Measurements from ENCODE around the gene PPT2. TPM values are rescaled to one million over a fixed set of nuclear protein-coding genes. Genes with fewer than 3 reads are reported as not detected.
A peak's percentile ranks its signal among the peaks of the same experiment; 100 is the strongest.

Gene PPT2
- total RNA-seq, 1 donor from 2014 or later, result 40.8 TPM

DNA sequence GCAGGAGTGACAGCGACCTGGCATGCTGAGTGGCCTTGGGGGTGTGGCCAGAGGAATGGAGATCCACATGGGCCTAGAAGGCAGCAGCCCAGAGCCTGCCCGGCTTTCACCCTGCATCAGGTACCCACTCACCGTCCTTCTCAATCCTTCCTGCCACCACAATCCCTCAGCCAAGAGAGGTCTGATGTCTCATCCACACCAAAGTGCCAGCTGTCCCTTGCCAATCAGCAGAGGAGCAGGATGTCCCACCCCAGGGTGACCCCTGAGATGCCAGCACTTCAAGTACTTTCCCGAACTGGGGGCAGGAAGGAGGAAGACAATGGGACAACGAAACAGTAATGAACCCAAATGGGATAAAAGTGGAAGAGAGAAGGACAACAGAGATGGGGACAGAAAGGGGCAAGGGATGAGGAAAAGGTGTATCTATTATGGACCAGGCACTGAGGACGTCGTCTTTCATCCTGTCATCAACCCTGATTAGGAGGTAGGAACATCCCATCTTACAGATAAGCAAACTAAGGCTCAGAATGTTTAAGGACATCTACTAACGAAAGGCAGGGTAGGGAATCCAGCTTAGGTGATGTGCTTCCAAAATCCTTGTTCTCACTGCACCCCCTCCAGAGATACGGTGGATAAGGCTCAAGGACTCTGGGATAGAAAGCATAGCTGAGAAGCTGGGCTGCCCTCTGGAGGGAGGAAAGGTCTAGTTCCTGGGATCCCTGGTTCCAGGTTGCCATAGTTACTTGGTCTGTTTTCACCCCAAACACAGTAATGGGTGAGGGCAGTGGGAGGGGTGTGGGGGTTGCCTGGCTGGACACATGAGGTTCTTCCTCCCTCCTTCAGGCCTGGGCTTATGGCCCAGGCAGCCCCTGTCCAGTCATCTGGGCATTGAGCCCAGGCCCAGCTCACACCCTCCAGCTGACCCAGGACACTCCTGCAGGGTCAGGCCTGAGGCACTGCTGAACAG lies 40.3 kb upstream of the PPT2 start:
- H3K9me3 Mint-ChIP-seq (ENCODE audit: unreplicated experiment), result no peaks in the 10 kb centered on the region
- DNase-seq (ENCODE audit: extremely low spot score, unreplicated experiment), result peak; percentile 92

DNA sequence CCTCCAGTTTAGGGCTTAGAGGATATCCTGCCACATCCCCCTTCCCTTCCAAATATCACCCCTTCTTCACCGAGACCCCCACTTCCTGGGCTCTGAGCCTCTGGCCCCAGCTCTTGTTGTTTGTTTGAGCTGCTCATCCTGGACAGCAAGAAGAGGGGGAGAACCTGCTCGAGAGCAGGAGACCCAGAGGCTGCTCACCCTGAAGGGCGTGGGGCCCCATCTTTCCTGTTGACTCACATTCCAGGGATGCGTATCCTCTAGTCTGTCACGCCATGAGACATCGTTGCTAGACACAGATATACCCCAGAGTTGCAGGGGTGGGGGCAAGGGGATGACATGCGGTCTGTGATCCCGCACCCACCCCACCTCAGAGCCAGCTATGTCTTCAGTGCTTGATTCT lies 39.1 kb upstream of the PPT2 start:
- H3K27ac Mint-ChIP-seq (ENCODE audit: unreplicated experiment), result peak overlapping the region; percentile 98
- peaks cover 58% of the 10 kb centered on the region for H3K4me1 Mint-ChIP-seq (ENCODE audit: unreplicated experiment)
- no peak for DNase-seq (ENCODE audit: extremely low spot score, unreplicated experiment)

More for the DNA sequence above, 40.3 kb upstream of the PPT2 start:
- no peaks in the 10 kb centered on the region for H3K27me3 Mint-ChIP-seq (ENCODE audit: unreplicated experiment)
- peak overlapping the region; percentile 98 for H3K27ac Mint-ChIP-seq (ENCODE audit: unreplicated experiment)
- peaks cover 55% of the 10 kb centered on the region for H3K4me1 Mint-ChIP-seq (ENCODE audit: unreplicated experiment)
- peaks cover 9% of the 10 kb centered on the region for H3K36me3 Mint-ChIP-seq (ENCODE audit: unreplicated experiment)
- no peak overlapping the region for H3K4me3 Mint-ChIP-seq (ENCODE audit: unreplicated experiment)
- TF ChIP-seq, protein P1, sequence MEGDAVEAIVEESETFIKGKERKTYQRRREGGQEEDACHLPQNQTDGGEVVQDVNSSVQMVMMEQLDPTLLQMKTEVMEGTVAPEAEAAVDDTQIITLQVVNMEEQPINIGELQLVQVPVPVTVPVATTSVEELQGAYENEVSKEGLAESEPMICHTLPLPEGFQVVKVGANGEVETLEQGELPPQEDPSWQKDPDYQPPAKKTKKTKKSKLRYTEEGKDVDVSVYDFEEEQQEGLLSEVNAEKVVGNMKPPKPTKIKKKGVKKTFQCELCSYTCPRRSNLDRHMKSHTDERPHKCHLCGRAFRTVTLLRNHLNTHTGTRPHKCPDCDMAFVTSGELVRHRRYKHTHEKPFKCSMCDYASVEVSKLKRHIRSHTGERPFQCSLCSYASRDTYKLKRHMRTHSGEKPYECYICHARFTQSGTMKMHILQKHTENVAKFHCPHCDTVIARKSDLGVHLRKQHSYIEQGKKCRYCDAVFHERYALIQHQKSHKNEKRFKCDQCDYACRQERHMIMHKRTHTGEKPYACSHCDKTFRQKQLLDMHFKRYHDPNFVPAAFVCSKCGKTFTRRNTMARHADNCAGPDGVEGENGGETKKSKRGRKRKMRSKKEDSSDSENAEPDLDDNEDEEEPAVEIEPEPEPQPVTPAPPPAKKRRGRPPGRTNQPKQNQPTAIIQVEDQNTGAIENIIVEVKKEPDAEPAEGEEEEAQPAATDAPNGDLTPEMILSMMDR (IDR thresholded peaks at IDR 0.05), result peak; percentile 58

DNA sequence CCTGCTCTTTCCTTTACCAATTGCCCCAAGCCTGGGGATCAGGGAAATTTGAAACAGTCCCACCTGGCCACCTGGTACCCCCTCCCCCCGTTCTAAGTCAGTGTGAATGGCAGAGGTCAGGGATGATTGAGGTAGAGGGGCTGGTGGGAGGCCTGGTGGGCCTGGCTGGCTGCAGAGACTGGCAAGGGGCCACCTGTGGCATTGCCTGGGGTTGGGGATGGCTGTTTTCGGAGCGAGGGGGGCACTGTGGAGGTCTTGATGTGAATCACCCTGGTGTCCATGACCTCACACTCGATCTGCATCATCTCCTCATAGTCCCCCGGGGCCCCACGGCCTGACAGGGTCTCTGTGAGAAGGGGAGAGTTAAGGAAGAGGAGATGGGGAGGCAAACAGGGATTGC lies 38.3 kb upstream of the PPT2 start:
- TF ChIP-seq, protein P1 (IDR thresholded peaks at IDR 0.05), result no peak
- no peak overlapping the region for H3K4me3 Mint-ChIP-seq (ENCODE audit: unreplicated experiment)
- no peak for DNase-seq (ENCODE audit: extremely low spot score, unreplicated experiment)
- no peaks in the 10 kb centered on the region for H3K9me3 Mint-ChIP-seq (ENCODE audit: unreplicated experiment)
- peak overlapping the region; percentile 98 for H3K27ac Mint-ChIP-seq (ENCODE audit: unreplicated experiment)
- H3K27me3 Mint-ChIP-seq (ENCODE audit: unreplicated experiment), result no peaks in the 10 kb centered on the region
- peaks cover 54% of the 10 kb centered on the region for H3K4me1 Mint-ChIP-seq (ENCODE audit: unreplicated experiment)
- peaks cover 10% of the 10 kb centered on the region for H3K36me3 Mint-ChIP-seq (ENCODE audit: unreplicated experiment)

More for the DNA sequence above, 39.1 kb upstream of the PPT2 start:
- TF ChIP-seq, protein P1 (IDR thresholded peaks at IDR 0.05), result no peak
- no peak overlapping the region for H3K4me3 Mint-ChIP-seq (ENCODE audit: unreplicated experiment)
- no peaks in the 10 kb centered on the region for H3K9me3 Mint-ChIP-seq (ENCODE audit: unreplicated experiment)
- H3K36me3 Mint-ChIP-seq (ENCODE audit: unreplicated experiment), result peaks cover 9% of the 10 kb centered on the region
- H3K27me3 Mint-ChIP-seq (ENCODE audit: unreplicated experiment), result no peaks in the 10 kb centered on the region

DNA sequence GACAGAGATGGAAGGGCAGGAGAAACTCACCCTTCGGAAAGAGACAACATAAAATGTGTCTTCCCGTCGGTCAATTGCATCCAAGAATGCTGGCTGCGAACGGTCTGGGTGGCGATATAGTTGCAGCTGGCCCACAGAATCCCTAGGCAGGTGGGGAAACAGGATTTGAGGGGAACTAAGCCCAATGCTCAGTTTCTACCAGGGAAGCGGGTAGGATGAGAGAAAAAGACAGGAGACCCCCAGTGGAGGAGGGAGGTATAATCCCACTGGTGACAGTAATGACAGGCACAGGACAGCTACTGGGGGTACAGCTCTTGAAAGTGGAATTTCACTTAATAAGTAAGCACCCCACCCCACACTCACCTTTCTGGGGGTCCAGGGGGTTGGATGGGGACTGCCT lies 37.3 kb upstream of the PPT2 start:
- TF ChIP-seq, protein P1 (IDR thresholded peaks at IDR 0.05), result peak; percentile 53
- peaks cover 52% of the 10 kb centered on the region for H3K4me1 Mint-ChIP-seq (ENCODE audit: unreplicated experiment)
- DNase-seq (ENCODE audit: extremely low spot score, unreplicated experiment), result no peak
- no peaks in the 10 kb centered on the region for H3K27me3 Mint-ChIP-seq (ENCODE audit: unreplicated experiment)
- H3K27ac Mint-ChIP-seq (ENCODE audit: unreplicated experiment), result peak overlapping the region; percentile 27
- peaks cover 14% of the 10 kb centered on the region for H3K36me3 Mint-ChIP-seq (ENCODE audit: unreplicated experiment)
- no peaks in the 10 kb centered on the region for H3K9me3 Mint-ChIP-seq (ENCODE audit: unreplicated experiment)
- H3K4me3 Mint-ChIP-seq (ENCODE audit: unreplicated experiment), result no peak overlapping the region

DNA sequence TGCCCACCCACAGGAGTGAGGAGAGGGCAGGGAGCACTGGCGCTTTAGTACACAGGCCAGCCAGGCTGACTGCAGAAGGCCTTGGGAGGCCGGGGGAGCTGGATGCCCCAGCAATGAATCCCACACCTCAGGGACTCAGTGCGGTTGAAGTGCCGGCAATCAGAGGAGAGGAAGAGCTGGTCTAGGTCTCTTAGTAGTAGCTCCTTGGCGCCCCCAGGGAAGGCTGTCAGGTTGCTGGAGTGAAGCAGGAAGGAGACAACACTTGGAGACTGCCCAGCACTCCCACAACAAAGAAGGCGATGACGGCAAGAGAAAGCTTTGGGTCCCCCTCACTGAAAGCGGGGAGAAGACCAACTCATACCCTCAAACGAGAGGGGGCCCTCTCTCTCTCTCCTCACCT lies 36.5 kb upstream of the PPT2 start:
- DNase-seq (ENCODE audit: extremely low spot score, unreplicated experiment), result no peak
- Mint-ChIP-seq H3K36me3 (ENCODE audit: unreplicated experiment) (peaks cover 21% of the 10 kb centered on the region), H3K27ac (ENCODE audit: unreplicated experiment) (no peak overlapping the region), H3K4me1 (ENCODE audit: unreplicated experiment) (peaks cover 46% of the 10 kb centered on the region), H3K4me3 (ENCODE audit: unreplicated experiment) (no peak overlapping the region), H3K27me3 (ENCODE audit: unreplicated experiment) (no peaks in the 10 kb centered on the region), H3K9me3 (ENCODE audit: unreplicated experiment) (no peaks in the 10 kb centered on the region)
- TF ChIP-seq, protein P1 (IDR thresholded peaks at IDR 0.05), result no peak
